Measurements from ENCODE around the gene SLC7A6OS.

The SLC7A6OS gene

GRCh38 chr16:68257906-68258800 lies 52.6 kb downstream of the SLC7A6OS start:
- in situ Hi-C loops (cut with MboI; ENCODE audit: low sequenced_read_pairs): loop anchor here (5.0 kb wide), 1 partner anchor 69 kb away; no protein-coding TSS in a partner anchor

GRCh38 chr16:68257251-68257905 lies 53.4 kb downstream of the SLC7A6OS start:
- in situ Hi-C loops (cut with MboI; ENCODE audit: low sequenced_read_pairs): loop anchor here (5.0 kb wide), 1 partner anchor 70 kb away; no protein-coding TSS in a partner anchor

- in situ Hi-C loops (cut with MboI; ENCODE audit: low sequenced_read_pairs): loop anchor here (5.0 kb wide), 1 partner anchor 72 kb away; no protein-coding TSS in a partner anchor
Observed at GRCh38 chr16:68255712-68256111, 55.0 kb downstream of the SLC7A6OS start.

- in situ Hi-C loops (cut with MboI; ENCODE audit: low sequenced_read_pairs): no loop called here
Observed at GRCh38 chr16:68253721-68254120, 57.0 kb downstream of the SLC7A6OS start.

- in situ Hi-C loops (cut with MboI; ENCODE audit: low sequenced_read_pairs): no loop called here
Observed at GRCh38 chr16:68252383-68252782, 58.4 kb downstream of the SLC7A6OS start.

GRCh38 chr16:68251832-68252231 lies 58.9 kb downstream of the SLC7A6OS start:
- in situ Hi-C loops (cut with MboI; ENCODE audit: low sequenced_read_pairs): no loop called here

GRCh38 chr16:68250951-68251350 lies 59.8 kb downstream of the SLC7A6OS start:
- in situ Hi-C loops (cut with MboI; ENCODE audit: low sequenced_read_pairs): no loop called here

GRCh38 chr16:68249371-68249770 lies 61.4 kb downstream of the SLC7A6OS start:
- in situ Hi-C loops (cut with MboI; ENCODE audit: low sequenced_read_pairs): no loop called here

Data from HL-60/S4 (cell line).